MM.1S (cell line): ENCODE data around the gene C10orf67.

Experiments
- DNase-seq: peaks from one replicate; pipeline ENCODE4 v3.0.0-alpha.2; 2015
- H2AFZ ChIP-seq: fragments of 300-600 bp; sonication (generic); 2 replicates; pipeline ENCODE4 v1.6.0; 2016; ENCODE audit warnings: antibody characterized with exemption, low read length
- H3F3A ChIP-seq: fragments of 300-600 bp; sonication (generic); 2 replicates; pipeline ENCODE4 v1.6.1; 2016; ENCODE audit warnings: mild to moderate bottlenecking, antibody characterized with exemption, low read length, moderate library complexity, mixed read lengths; ENCODE audit not compliant: insufficient read depth
- H3K27ac ChIP-seq: fragments of 300-600 bp; sonication (generic); 2 replicates; pipeline ENCODE4 v1.5.1; 2016; ENCODE audit warnings: mild to moderate bottlenecking, low read length
- H3K27me3 ChIP-seq: fragments of 300-600 bp; sonication (generic); replicated peaks from 2 replicates; pipeline ENCODE4 v1.6.0; 2016; ENCODE audit warnings: low read length; ENCODE audit not compliant: insufficient read depth
- H3K36me3 ChIP-seq: fragments of 300-600 bp; sonication (generic); replicated peaks from 2 replicates; pipeline ENCODE4 v1.6.1; 2016; ENCODE audit warnings: mild to moderate bottlenecking, low read length, mixed read lengths; ENCODE audit not compliant: insufficient read depth
- H3K4me1 ChIP-seq: fragments of 300-600 bp; sonication (generic); 2 replicates; pipeline ENCODE4 v1.6.1; 2016; ENCODE audit warnings: low read length, mixed read lengths
- H3K4me2 ChIP-seq: fragments of 300-600 bp; sonication (generic); 2 replicates; pipeline ENCODE4 v1.6.0; 2016; ENCODE audit warnings: low read depth, low read length
- H3K4me3 ChIP-seq: fragments of 300-600 bp; sonication (generic); 2 replicates; pipeline ENCODE4 v1.5.1; 2016; ENCODE audit warnings: low read length, mixed read lengths
- H3K79me2 ChIP-seq: fragments of 300-600 bp; sonication (generic); 2 replicates; pipeline ENCODE4 v1.6.1; 2016; ENCODE audit warnings: mixed run types, low read length, mixed read lengths
- H3K9ac ChIP-seq: fragments of 300-600 bp; sonication (generic); 2 replicates; pipeline ENCODE4 v1.6.1; 2016; ENCODE audit warnings: low read length, mixed read lengths
- H3K9me2 ChIP-seq: fragments of 300-600 bp; sonication (generic); replicated peaks from 2 replicates; pipeline ENCODE4 v1.6.1; 2016; ENCODE audit warnings: mild to moderate bottlenecking, low read length, mixed read lengths; ENCODE audit not compliant: insufficient read depth
- H3K9me3 ChIP-seq: fragments of 300-600 bp; sonication (generic); replicated peaks from 2 replicates; pipeline ENCODE4 v1.6.1; 2016; ENCODE audit warnings: mild to moderate bottlenecking, low read length, mixed read lengths; ENCODE audit not compliant: insufficient read depth
- H4K20me1 ChIP-seq: fragments of 300-600 bp; sonication (generic); 2 replicates; pipeline ENCODE4 v1.6.1; 2016; ENCODE audit warnings: mild to moderate bottlenecking, low read length, moderate library complexity, mixed read lengths; ENCODE audit not compliant: insufficient read depth
- EZH2 ChIP-seq: fragments of 300-600 bp; sonication (generic); optimal IDR thresholded peaks from 2 replicates; pipeline ENCODE3; 2017; ENCODE audit warnings: low read depth, mild to moderate bottlenecking, antibody characterized with exemption, low read length, mixed read lengths
- EZH2phosphoT487 ChIP-seq: fragments of 300-600 bp; sonication (generic); IDR thresholded peaks from 2 replicates; pipeline ENCODE4 v1.6.1; 2018; ENCODE audit warnings: antibody characterized with exemption, low read length
- TF ChIP-seq, protein P1 (sequence below): fragments of 300-600 bp; sonication (generic); IDR thresholded peaks from 2 replicates; pipeline ENCODE4 v1.5.1; 2016; ENCODE audit warnings: antibody characterized with exemption, low read length, mixed read lengths

Gene C10orf67

GRCh38 chr10:23317416-23317815 lies 27.2 kb downstream of the C10orf67 start:
- H3K27me3 ChIP-seq: no peaks in the 10 kb centered on the region
- no peaks in the 10 kb centered on the region for H3K4me1 ChIP-seq
- H3K9me2 ChIP-seq: no peaks in the 10 kb centered on the region
- H2AFZ ChIP-seq: no peak overlapping the region
- H4K20me1 ChIP-seq: no peaks in the 10 kb centered on the region
- no peaks in the 10 kb centered on the region for H3K79me2 ChIP-seq
- no peaks in the 10 kb centered on the region for H3K9me3 ChIP-seq
- no peak overlapping the region for H3K4me3 ChIP-seq
- H3K27ac ChIP-seq: no peak overlapping the region
- DNase-seq: no peak
- no peak overlapping the region for H3K9ac ChIP-seq
- TF ChIP-seq, protein P1, sequence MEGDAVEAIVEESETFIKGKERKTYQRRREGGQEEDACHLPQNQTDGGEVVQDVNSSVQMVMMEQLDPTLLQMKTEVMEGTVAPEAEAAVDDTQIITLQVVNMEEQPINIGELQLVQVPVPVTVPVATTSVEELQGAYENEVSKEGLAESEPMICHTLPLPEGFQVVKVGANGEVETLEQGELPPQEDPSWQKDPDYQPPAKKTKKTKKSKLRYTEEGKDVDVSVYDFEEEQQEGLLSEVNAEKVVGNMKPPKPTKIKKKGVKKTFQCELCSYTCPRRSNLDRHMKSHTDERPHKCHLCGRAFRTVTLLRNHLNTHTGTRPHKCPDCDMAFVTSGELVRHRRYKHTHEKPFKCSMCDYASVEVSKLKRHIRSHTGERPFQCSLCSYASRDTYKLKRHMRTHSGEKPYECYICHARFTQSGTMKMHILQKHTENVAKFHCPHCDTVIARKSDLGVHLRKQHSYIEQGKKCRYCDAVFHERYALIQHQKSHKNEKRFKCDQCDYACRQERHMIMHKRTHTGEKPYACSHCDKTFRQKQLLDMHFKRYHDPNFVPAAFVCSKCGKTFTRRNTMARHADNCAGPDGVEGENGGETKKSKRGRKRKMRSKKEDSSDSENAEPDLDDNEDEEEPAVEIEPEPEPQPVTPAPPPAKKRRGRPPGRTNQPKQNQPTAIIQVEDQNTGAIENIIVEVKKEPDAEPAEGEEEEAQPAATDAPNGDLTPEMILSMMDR: no peak
- TF ChIP-seq EZH2: no peak
- no peak for TF ChIP-seq EZH2phosphoT487
- no peak overlapping the region for H3K4me2 ChIP-seq
- H3K36me3 ChIP-seq: no peaks in the 10 kb centered on the region
- H3F3A ChIP-seq: no peaks in the 10 kb centered on the region

GRCh38 chr10:23316406-23316805 lies 28.2 kb downstream of the C10orf67 start:
- no peaks in the 10 kb centered on the region for H3K27me3 ChIP-seq
- no peaks in the 10 kb centered on the region for H3F3A ChIP-seq
- no peaks in the 10 kb centered on the region for H3K9me2 ChIP-seq
- no peaks in the 10 kb centered on the region for H4K20me1 ChIP-seq
- H3K4me1 ChIP-seq: no peaks in the 10 kb centered on the region
- H3K9me3 ChIP-seq: no peaks in the 10 kb centered on the region
- no peaks in the 10 kb centered on the region for H3K36me3 ChIP-seq
- H3K4me3 ChIP-seq: no peak overlapping the region
- H3K4me2 ChIP-seq: no peak overlapping the region
- no peak overlapping the region for H3K9ac ChIP-seq
- no peaks in the 10 kb centered on the region for H3K79me2 ChIP-seq
- DNase-seq: no peak
- H2AFZ ChIP-seq: no peak overlapping the region
- H3K27ac ChIP-seq: no peak overlapping the region
- TF ChIP-seq, protein P1: no peak
- TF ChIP-seq EZH2phosphoT487: no peak

GRCh38 chr10:23315966-23316365 lies 28.6 kb downstream of the C10orf67 start:
- Histone ChIP-seq H3K9me2 (no peaks in the 10 kb centered on the region), H3F3A (no peaks in the 10 kb centered on the region), H3K4me1 (no peaks in the 10 kb centered on the region), H3K4me2 (no peak overlapping the region), H3K4me3 (no peak overlapping the region), H3K79me2 (no peaks in the 10 kb centered on the region), H2AFZ (no peak overlapping the region), H4K20me1 (no peaks in the 10 kb centered on the region), H3K27ac (no peak overlapping the region), H3K27me3 (no peaks in the 10 kb centered on the region), H3K36me3 (no peaks in the 10 kb centered on the region), H3K9ac (no peak overlapping the region), H3K9me3 (no peaks in the 10 kb centered on the region)
- TF ChIP-seq EZH2phosphoT487 (no peak), EZH2 (no peak)
- TF ChIP-seq, protein P1: no peak
- no peak for DNase-seq
